ES-I3 (cell line): ENCODE data around the gene TMEM165.
"Not testable (repeated sequence)": the region's sequence is repeated elsewhere in the genome, so short reads cannot be mapped to it uniquely, and the experiment has no call there.

ENCODE experiments used
- H3K36me3 ChIP-seq: 2 replicates; pipeline ENCODE4 v1.6.1; 2013; ENCODE audit warnings: mild to moderate bottlenecking, low read length, control low read depth, moderate library complexity; ENCODE audit not compliant: insufficient read depth
- H3K4me1 ChIP-seq: 2 replicates; pipeline ENCODE4 v1.6.1; 2013; ENCODE audit warnings: mild to moderate bottlenecking, control low read depth, low read length; ENCODE audit not compliant: insufficient read depth
- H3K9ac ChIP-seq: 2 replicates; pipeline ENCODE4 v1.6.1; 2013; ENCODE audit warnings: low read depth, mild to moderate bottlenecking, low read length, moderate library complexity
- H3K9me3 ChIP-seq: 2 replicates; pipeline ENCODE4 v1.6.1; 2013; ENCODE audit warnings: mild to moderate bottlenecking, low read length, moderate library complexity; ENCODE audit not compliant: control insufficient read depth, insufficient read depth

TMEM165 gene

DNA sequence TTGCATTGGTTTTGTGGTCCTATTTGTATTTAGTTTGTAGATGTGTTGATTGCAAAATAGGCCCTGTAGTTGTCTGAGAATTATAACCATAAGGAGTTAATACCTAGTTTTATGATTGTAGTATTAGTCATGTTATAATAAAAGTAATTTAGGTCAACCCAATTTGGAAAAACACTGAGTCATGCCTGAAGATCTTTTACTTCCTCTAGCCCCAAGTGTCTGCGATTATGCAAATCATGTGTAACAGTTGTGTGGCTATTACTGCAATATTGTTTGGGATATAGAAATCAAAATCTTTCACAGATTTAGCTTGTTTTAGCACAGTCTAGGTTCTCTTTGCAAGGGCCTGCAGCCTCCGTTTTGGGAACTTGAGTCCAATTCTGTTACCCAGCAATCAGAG is 37.1 kb upstream of the TMEM165 start:
- Histone ChIP-seq H3K4me1 (peaks cover 5% of the 10 kb centered on the region; the same call in 1 of the 2 replicates), H3K9ac (no peak overlapping the region), H3K9me3 (no peaks in the 10 kb centered on the region), H3K36me3 (no peaks in the 10 kb centered on the region)

DNA sequence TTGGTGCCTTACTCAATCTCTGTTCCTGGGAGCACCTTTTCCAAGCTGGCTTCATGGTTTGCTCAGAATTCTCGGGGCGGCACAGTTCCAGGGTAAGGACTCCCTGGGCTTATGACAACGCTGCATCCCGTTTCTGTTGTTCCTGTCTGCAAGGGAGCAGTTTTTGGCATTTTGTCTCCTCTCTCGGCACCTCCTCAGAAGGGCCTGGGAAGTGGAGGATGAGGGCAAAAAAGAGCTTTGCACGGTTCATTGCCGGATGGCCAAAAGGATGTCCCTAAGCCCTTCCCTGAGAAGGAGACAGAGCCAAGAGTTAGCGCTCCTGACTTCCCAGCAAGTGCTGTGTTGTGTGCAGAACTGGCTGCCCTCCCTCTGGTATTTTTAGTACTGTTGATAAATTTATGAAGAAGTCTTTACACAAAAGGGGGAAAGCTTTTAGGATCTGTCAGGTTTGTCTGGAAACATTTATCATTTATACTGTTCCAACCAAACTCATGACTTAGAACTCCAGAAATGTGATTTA is 36.3 kb upstream of the TMEM165 start:
- Histone ChIP-seq H3K9ac (no peak overlapping the region), H3K9me3 (no peaks in the 10 kb centered on the region), H3K4me1 (peaks cover 5% of the 10 kb centered on the region), H3K36me3 (no peaks in the 10 kb centered on the region)

DNA sequence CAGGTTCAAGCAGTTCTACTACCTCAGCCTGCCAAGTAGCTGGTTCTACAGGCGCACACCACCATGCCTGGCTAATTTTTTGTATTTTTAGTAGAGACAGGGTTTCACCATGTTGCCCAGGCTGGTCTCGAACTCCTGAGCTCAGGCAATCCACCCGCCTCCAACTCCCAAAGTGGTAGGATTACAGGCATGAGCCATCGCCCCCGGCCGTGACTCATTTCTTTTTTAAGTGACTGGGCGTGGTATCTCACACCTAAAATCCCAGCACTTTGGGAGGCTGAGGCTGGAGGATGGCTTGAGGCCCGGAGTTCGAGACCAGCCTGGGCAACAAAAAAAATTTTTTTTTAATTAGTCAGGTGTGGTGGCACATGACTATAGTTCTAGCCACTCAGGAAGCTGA is 32.8 kb upstream of the TMEM165 start:
- H3K9me3 ChIP-seq, H3K9ac ChIP-seq, H3K36me3 ChIP-seq: not testable (repeated sequence)
- H3K4me1 ChIP-seq = peaks cover 30% of the 10 kb centered on the region

DNA sequence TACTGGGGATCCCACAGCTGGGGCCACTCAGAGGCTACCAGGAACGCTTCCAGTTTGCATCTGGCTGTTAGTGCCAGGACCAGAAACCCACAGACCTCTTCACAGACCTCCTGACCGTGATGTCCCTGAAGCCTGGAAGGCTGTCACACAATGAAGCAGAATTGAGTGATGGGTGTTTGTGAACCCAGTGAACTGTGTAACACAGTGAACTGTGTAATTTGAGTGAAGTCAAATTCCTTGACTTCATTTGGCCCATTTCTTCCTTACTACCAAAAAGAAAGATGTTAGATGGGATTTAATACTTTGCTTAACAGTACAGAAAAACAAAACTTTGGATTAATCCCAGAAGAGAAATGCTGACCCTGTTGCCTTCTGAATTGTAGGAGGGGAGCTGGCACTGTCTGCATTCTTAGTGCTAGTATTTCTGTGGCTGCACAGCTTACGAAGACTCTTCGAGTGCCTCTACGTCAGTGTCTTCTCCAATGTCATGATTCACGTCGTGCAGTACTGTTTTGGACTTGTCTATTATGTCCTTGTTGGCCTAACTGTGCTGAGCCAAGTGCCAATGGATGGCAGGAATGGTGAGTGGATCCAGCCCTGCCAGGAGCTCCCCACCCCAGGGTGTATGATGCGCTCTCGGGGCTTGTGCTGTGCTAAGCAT is 31.9 kb upstream of the TMEM165 start:
- no peak overlapping the region for H3K9ac ChIP-seq
- H3K9me3 ChIP-seq = no peaks in the 10 kb centered on the region
- H3K4me1 ChIP-seq = peaks cover 27% of the 10 kb centered on the region
- peaks cover 7% of the 10 kb centered on the region; the same call in 1 of the 2 replicates for H3K36me3 ChIP-seq

DNA sequence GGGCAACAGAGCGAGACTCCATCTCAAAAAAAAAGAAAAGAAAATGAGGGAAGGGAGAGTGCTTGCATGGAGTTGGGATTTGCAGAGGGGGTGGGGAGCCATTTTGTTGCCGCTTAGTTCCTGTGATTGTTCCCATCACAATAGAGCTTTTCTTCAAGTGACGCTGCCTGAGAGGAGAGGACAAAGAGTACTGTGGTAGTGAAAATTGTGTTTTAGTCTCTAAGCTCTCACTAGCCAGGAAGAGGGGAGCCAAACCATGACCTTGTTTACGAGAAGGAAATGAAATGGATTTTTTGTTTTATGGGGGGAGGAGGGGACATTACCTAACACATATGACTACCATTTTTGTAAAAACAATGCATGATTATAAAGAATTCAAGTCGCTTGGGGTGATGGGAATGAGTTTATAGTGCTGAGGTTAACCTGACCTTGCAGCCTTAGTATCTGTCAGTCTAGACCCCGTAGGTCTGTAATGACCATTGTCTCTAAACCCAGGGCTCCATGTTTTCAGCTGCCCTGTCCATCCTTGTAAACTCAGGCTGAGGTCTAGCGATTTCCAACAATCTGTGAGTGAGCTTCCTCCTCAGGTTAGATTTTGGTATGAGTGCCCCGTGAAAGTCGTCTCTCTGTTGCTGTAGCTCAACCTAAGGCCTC is 30.9 kb upstream of the TMEM165 start:
- Histone ChIP-seq H3K9ac (no peak overlapping the region), H3K4me1 (peaks cover 25% of the 10 kb centered on the region), H3K36me3 (peaks cover 7% of the 10 kb centered on the region; the same call in 1 of the 2 replicates), H3K9me3 (no peaks in the 10 kb centered on the region)

DNA sequence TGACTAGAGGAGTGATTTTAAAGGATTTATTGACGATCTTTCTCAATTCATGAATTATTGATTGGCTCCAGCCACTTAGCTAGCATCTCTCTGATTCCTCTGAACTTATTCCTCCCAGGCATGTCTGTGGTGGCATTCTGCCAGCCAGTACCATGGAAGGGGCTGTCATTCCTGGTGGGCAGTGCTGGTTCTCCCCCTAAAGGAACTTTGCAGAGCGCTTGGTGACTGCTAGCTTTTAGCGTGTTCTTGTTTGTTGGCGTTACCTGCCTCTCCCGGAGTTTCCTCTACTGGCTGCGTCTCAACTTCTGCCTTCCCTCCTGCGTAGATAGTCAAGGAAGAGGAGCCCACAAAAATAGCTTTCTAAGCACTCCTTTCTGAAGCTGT is 30.4 kb upstream of the TMEM165 start:
- Histone ChIP-seq H3K9me3 (no peaks in the 10 kb centered on the region), H3K36me3 (peaks cover 7% of the 10 kb centered on the region; the same call in 1 of the 2 replicates), H3K9ac (no peak overlapping the region), H3K4me1 (peaks cover 25% of the 10 kb centered on the region)

DNA sequence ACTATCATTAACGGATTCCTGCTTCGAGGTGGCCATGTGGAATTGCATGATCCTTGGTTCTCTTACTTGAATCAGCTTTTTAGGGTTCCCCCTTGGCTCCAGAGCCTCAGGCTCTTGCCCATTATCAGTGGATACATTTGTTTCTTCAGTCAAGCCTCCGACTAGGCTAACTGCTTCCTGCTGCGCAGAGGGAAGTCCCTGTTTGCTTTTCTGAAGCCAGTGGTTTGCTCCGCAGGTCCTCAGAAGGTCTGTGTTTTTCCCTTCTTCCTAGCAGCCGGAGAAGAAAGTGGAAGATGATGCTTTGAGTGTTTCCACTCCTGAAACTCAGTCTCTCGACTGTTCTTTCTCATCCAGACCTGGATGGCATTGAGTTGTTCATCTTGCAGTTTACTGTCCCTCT is 29.1 kb upstream of the TMEM165 start:
- H3K9ac ChIP-seq = no peak overlapping the region
- H3K9me3 ChIP-seq = no peaks in the 10 kb centered on the region
- peaks cover 25% of the 10 kb centered on the region for H3K4me1 ChIP-seq
- H3K36me3 ChIP-seq = peaks cover 7% of the 10 kb centered on the region; the same call in 1 of the 2 replicates

DNA sequence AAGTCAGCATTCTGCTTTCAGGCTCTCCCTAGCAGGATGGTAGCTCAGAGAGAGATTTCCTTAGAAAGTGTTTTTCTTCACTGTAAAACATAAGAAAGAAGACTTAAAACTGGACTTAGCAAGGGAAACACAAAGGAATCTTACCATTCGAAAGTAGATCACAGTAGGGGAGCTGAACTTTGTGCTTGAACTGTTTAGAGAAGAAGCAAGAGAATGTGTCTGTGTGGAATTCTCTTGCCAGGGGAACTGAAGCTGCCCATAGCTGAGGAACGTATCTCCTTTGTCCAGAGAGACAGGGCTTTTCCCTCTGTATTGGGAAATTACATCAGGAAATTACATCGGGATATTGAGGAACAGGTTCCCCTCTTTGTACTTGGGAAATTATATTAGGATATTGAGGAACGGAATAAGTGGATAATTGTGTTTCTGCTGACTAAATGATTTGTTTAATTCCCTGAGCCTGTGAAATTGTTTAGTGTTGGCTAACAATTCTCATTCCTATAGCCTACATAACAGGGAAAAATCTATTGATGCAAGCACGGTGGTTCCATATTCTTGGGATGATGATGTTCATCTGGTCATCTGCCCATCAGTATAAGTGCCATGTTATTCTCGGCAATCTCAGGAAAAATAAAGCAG is 28.6 kb upstream of the TMEM165 start:
- Histone ChIP-seq H3K36me3 (peaks cover 7% of the 10 kb centered on the region; the same call in 1 of the 2 replicates), H3K9ac (no peak overlapping the region), H3K9me3 (no peaks in the 10 kb centered on the region), H3K4me1 (peaks cover 25% of the 10 kb centered on the region)

DNA sequence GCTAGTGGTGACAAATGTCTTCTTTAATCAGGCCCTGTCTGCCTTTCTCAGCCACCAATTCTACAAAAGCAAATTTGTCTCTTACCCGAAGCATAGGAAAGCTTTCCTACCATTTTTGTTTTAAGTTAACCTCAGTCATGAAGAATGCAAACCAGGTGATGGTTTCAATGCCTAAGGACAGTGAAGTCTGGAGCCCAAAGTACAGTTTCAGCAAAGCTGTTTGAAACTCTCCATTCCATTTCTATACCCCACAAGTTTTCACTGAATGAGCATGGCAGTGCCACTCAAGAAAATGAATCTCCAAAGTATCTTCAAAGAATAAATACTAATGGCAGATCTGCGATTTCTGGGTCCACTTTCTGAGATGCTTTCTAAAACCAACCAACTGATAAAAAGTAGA is 25.8 kb upstream of the TMEM165 start:
- Histone ChIP-seq H3K9ac (no peak overlapping the region), H3K4me1 (peaks cover 21% of the 10 kb centered on the region), H3K36me3 (peaks cover 5% of the 10 kb centered on the region; the same call in 1 of the 2 replicates), H3K9me3 (no peaks in the 10 kb centered on the region)

DNA sequence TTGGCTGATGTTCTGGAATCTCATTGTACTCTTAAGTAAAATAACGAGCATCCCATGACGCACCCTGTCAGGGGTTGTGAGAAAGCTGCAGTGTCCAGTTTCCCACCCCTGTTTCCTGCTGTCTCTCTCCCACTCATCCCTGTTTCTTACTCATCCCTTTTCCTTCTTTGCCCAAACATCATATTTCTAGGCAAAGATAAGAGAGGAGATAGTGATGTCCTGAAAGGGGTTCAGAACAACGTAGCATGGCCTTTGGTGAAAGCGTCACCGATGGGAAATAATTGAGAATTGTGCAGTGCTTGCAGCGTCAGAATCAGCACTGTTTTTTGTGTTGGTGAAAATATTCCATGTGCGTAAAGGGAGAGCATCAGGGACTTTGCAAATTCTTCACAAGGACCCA is 23.5 kb upstream of the TMEM165 start:
- no peaks in the 10 kb centered on the region for H3K36me3 ChIP-seq
- H3K9ac ChIP-seq = no peak overlapping the region
- H3K4me1 ChIP-seq = peaks cover 1% of the 10 kb centered on the region; the same call in 1 of the 2 replicates
- H3K9me3 ChIP-seq = no peaks in the 10 kb centered on the region

DNA sequence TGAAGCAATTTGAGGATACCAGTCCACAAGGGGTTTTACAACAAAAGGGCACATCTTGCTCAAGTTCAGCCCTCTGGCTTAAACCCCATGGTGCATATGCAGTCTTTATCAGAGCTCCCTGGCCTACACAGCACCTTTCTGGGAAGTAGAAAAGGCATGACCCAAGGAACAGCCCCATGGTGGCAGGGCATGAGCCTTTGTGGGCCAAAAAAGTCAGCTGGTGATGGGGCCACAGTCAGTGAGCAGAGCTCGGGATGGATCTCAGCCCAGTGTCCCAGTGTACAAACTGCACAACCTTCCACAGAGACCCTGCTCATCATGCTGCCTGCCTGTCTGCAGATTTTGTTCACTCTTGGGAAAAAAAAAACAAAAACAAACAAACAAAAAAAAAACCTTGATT is 22.3 kb upstream of the TMEM165 start:
- Histone ChIP-seq H3K4me1 (no peaks in the 10 kb centered on the region), H3K36me3 (no peaks in the 10 kb centered on the region), H3K9ac (no peak overlapping the region), H3K9me3 (no peaks in the 10 kb centered on the region)

DNA sequence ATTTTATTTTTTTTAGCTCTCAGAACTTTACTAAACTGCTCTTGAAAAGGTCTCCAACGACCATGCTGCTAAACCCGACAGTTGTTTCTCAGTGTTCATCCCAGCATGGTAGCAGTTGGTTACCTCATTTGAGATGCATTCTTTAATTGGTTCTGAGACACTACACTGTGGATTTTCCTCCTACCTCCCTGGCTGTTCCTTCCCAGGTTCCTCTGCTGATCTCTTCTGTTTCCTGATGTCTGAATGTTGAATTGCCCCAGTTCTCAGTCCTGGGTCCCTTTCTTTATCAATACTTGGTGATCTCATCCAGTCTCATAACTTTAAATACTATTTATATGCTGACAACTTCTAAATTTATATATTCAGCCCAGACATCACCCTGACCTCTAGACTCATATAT is 19.1 kb upstream of the TMEM165 start:
- Histone ChIP-seq H3K9me3 (no peaks in the 10 kb centered on the region), H3K4me1 (no peaks in the 10 kb centered on the region), H3K9ac (no peak overlapping the region), H3K36me3 (no peaks in the 10 kb centered on the region)

DNA sequence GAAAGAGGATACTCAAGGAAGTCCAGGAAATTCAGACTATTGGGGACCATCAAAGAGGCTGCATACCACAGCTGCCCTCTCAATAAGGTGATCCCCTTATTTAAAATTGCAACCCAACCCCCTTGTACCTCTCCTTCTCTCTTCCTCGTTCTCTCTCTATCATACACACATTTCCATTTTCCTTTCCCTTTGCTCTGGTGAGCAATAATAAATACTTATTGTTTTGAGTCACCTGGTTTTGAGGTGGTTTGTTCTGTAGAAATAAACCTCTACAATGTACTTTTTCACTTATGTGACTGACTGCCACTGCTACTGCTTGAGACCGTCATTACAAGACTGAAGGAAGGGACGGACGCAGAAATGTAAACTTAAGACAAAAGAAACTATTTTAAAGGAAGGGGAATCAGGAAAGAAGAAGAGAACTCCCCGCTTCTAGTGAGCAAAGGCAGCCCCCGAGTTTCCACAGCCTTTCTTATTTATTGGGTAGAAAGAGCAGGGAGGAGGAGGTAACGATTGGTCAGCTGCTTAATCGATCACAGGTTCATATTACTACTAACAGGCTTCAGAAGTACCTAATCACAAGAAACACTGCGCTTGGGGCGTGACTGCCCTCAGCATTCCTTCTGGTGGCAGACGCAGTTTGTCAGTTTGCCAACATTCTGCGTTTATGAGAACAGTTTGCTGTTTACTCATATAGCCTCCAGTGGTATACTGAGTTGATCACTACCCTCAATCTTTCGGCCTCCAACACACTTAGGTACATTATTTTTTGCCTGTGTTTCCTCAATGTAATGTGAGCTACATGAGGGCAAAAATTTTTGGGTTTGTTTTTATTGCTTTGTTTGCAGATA is 16.9 kb upstream of the TMEM165 start:
- H3K4me1 ChIP-seq = no peaks in the 10 kb centered on the region
- no peaks in the 10 kb centered on the region for H3K36me3 ChIP-seq
- H3K9me3 ChIP-seq = no peaks in the 10 kb centered on the region
- no peak overlapping the region for H3K9ac ChIP-seq

DNA sequence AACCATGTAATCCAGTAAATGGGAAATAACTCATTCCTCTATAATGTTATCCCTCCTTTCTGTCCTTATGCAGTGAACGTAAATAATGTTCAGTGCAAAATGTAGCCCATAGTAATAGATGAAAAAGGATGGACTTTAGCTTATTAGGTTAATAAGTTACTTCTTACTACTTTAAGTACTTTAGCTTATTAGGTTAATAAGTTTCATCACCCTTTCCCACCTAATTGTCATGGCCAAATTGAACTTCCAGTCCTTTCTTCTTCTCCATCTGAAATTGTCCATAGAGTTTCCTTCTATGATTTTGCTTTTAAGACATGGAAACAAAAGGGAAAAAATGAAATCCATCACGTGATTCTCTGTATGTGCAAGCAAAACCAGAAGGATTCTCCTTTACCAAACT is 15.2 kb upstream of the TMEM165 start:
- no peaks in the 10 kb centered on the region for H3K4me1 ChIP-seq
- H3K36me3 ChIP-seq = no peaks in the 10 kb centered on the region
- no peaks in the 10 kb centered on the region for H3K9me3 ChIP-seq
- H3K9ac ChIP-seq = no peak overlapping the region
